HCT116 (cell line): ENCODE measurements around the gene HBA2. TPM values are rescaled to one million over a fixed set of nuclear protein-coding genes. Genes with fewer than 3 reads are reported as not detected.

Experiments
- ATAC-seq: fragments of 200-7000 bp; cut with Tn5 transposase; 2 replicates; pipeline ENCODE4 v1.9.1; 2020; ENCODE audit warnings: mild to moderate bottlenecking, moderate library complexity
- BruUV-seq: library from RNA; stranded (reverse); fragments of 400-500 nt; replicated peaks from 2 replicates; lab custom pipeline; 2021; lab: Mats Ljungman, UMichigan
- CTCF ChIA-PET: fragments of 300-600 bp; sonication (Branson Sonifier 250); formaldehyde crosslinking; loops from one replicate; lab custom pipeline; 2021; ENCODE audit warnings: antibody characterized with exemption; lab: Charles Lee
- POLR2A ChIA-PET: fragments of 300-600, 350-600 bp; sonication (Branson Sonifier 250); formaldehyde crosslinking; loops from one replicate; lab custom pipeline; 2021; ENCODE audit warnings: antibody characterized with exemption; lab: Charles Lee
- RAD21 ChIA-PET, 2 experiments: fragments of 300-600 bp; sonication (Branson Sonifier 250); formaldehyde crosslinking; loops; one replicate each; lab custom pipeline; 2023; ENCODE audit warnings: low total read pairs in 2 of 2; ENCODE audit not compliant: uncharacterized antibody in 2 of 2, unreplicated experiment in 2 of 2, low non-redundant PET in 1 of 2; lab: Charles Lee
- DNase-seq: peaks from one replicate; pipeline ENCODE4 v3.0.0-alpha.2; 2010; ENCODE audit warnings: low read depth, low spot score
- H2AFZ ChIP-seq: fragments of 200-600 bp; shearing (Covaris generic), sonication (generic); 2 replicates; pipeline ENCODE4 v1.6.1; 2017; ENCODE audit warnings: low read depth, mixed run types, mixed read lengths, antibody characterized with exemption, low read length; ENCODE audit not compliant: poor library complexity, severe bottlenecking
- H3K27ac ChIP-seq: 2 replicates; pipeline ENCODE4 v1.5.1; 2012; ENCODE audit warnings: low read depth, low read length
- H3K27me3 ChIP-seq: fragments of 200-600 bp; sonication (generic); 2 replicates; pipeline ENCODE4 v1.6.1; 2016; ENCODE audit warnings: mixed run types, low read length, mixed read lengths; ENCODE audit not compliant: insufficient read depth
- H3K36me3 ChIP-seq, 2 experiments: fragments of 200-500 bp in 1 of 2; fragments of 200-600 bp in 1 of 2; sonication (Bioruptor generic) in 1 of 2; sonication (generic) in 1 of 2; 2 replicates each; pipeline versions ENCODE4 v1.5.1 to v1.6.1; 2014 to 2016; ENCODE audit warnings: low read length in 2 of 2, inconsistent platforms in 1 of 2, mixed read lengths in 1 of 2, mixed run types in 1 of 2; ENCODE audit not compliant: insufficient read depth in 2 of 2, control insufficient read depth in 1 of 2
- H3K4me1 ChIP-seq, 2 experiments: fragments of 200-600 bp in 1 of 2; sonication (generic) in 1 of 2; 2 replicates each; pipeline versions ENCODE4 v1.5.1 to v1.6.1; 2012 to 2017; ENCODE audit warnings: low read length in 2 of 2, inconsistent platforms in 1 of 2, mild to moderate bottlenecking in 1 of 2, mixed read lengths in 1 of 2, mixed run types in 1 of 2, moderate library complexity in 1 of 2; ENCODE audit not compliant: insufficient read depth in 2 of 2, control insufficient read depth in 1 of 2
- H3K4me2 ChIP-seq: fragments of 200-600 bp; sonication (generic); 2 replicates; pipeline ENCODE4 v1.6.1; 2017; ENCODE audit warnings: mixed run types, low read length, mixed read lengths
- H3K4me3 ChIP-seq, 2 experiments: fragments of 200-600 bp in 1 of 2; sonication (generic) in 1 of 2; replicated peaks in 1 of 2; 2 replicates each; pipeline ENCODE4 v1.5.1; 2011 to 2016; ENCODE audit warnings: low read length in 2 of 2, control low read depth in 1 of 2, low read depth in 1 of 2, mild to moderate bottlenecking in 1 of 2, mixed read lengths in 1 of 2, mixed run types in 1 of 2
- H3K79me2 ChIP-seq: fragments of 200-600 bp; sonication (generic); 2 replicates; pipeline ENCODE4 v1.6.1; 2017; ENCODE audit warnings: mild to moderate bottlenecking, mixed run types, low read length, moderate library complexity, mixed read lengths; ENCODE audit not compliant: insufficient read depth
- H3K9ac ChIP-seq: fragments of 200-600 bp; sonication (generic); 2 replicates; pipeline ENCODE4 v1.6.1; 2016; ENCODE audit warnings: low read length, mixed read lengths
- H3K9me2 ChIP-seq: fragments of 200-600 bp; sonication (generic), shearing (Covaris generic); 2 replicates; pipeline ENCODE4 v1.6.1; 2017; ENCODE audit warnings: mixed run types, mild to moderate bottlenecking, moderate library complexity; ENCODE audit not compliant: insufficient read depth
- H3K9me3 ChIP-seq, 2 experiments: fragments of 200-500 bp in 1 of 2; fragments of 200-600 bp in 1 of 2; sonication (Bioruptor generic) in 1 of 2; sonication (generic) in 1 of 2; 2 replicates each; pipeline ENCODE4 v1.6.1; 2014 to 2017; ENCODE audit warnings: low read length in 2 of 2, mixed read lengths in 2 of 2, inconsistent platforms in 1 of 2, low read depth in 1 of 2, mild to moderate bottlenecking in 1 of 2, mixed run types in 1 of 2, moderate library complexity in 1 of 2; ENCODE audit not compliant: control insufficient read depth in 1 of 2, insufficient read depth in 1 of 2
- H4K20me1 ChIP-seq: fragments of 200-600 bp; sonication (generic), shearing (Covaris generic); 2 replicates; pipeline ENCODE4 v1.6.1; 2017; ENCODE audit warnings: mixed run types, mild to moderate bottlenecking, moderate library complexity; ENCODE audit not compliant: insufficient read depth
- ATF3 ChIP-seq: IDR thresholded peaks from 2 replicates; pipeline ENCODE4 v1.6.1; 2012
- CBX3 ChIP-seq: IDR thresholded peaks from 2 replicates; pipeline ENCODE4 v1.6.1; 2012; ENCODE audit warnings: low read depth
- CEBPB ChIP-seq: IDR thresholded peaks from 2 replicates; pipeline ENCODE4 v1.6.1; 2012; ENCODE audit warnings: low read depth
- CTCF ChIP-seq, 3 experiments: fragments of 200-600 bp in 1 of 3; sonication (generic) in 1 of 3; IDR thresholded peaks in 2 of 3; conservative IDR thresholded peaks in 1 of 3; 2 replicates each; pipeline ENCODE4 v1.5.1; 2012 to 2017; ENCODE audit warnings: low read depth in 2 of 3, low read length in 2 of 3, antibody characterized with exemption in 1 of 3, borderline replicate concordance in 1 of 3, control low read depth in 1 of 3, mild to moderate bottlenecking in 1 of 3, mixed read lengths in 1 of 3, mixed run types in 1 of 3, moderate library complexity in 1 of 3; ENCODE audit not compliant: insufficient read depth in 1 of 3
- EGR1 ChIP-seq: IDR thresholded peaks from 2 replicates; pipeline ENCODE4 v1.6.1; 2012; ENCODE audit warnings: low read depth
- EZH2 ChIP-seq: fragments of 200-600 bp; sonication (generic); IDR thresholded peaks from 2 replicates; pipeline ENCODE4 v1.6.1; 2017; ENCODE audit warnings: antibody characterized with exemption, mixed run types
- JUND ChIP-seq: IDR thresholded peaks from 2 replicates; pipeline ENCODE4 v1.6.1; 2012
- MAX ChIP-seq: IDR thresholded peaks from 2 replicates; pipeline ENCODE4 v1.6.1; 2012
- POLR2A ChIP-seq: IDR thresholded peaks from 2 replicates; pipeline ENCODE4 v1.7.0; 2011; ENCODE audit warnings: borderline replicate concordance; ENCODE audit not compliant: insufficient read depth, insufficient read length; ENCODE audit errors: extremely low read depth
- POLR2AphosphoS5 ChIP-seq: IDR thresholded peaks from 2 replicates; pipeline ENCODE4 v1.6.1; 2011; ENCODE audit warnings: mild to moderate bottlenecking, low read depth, low read length, moderate library complexity
- RAD21 ChIP-seq: IDR thresholded peaks from 2 replicates; pipeline ENCODE4 v1.6.1; 2012; ENCODE audit warnings: low read depth, mild to moderate bottlenecking
- REST ChIP-seq: IDR thresholded peaks from 2 replicates; pipeline ENCODE4 v1.6.1; 2012; ENCODE audit warnings: low read depth
- SIN3A ChIP-seq: IDR thresholded peaks from 2 replicates; pipeline ENCODE4 v1.6.1; 2012; ENCODE audit warnings: low read depth
- SP1 ChIP-seq: IDR thresholded peaks from 2 replicates; pipeline ENCODE4 v1.6.1; 2012; ENCODE audit warnings: low read depth
- TCF7L2 ChIP-seq: IDR thresholded peaks from 2 replicates; pipeline ENCODE4 v1.7.0; 2011; ENCODE audit warnings: borderline replicate concordance, inconsistent platforms; ENCODE audit not compliant: insufficient read depth, insufficient read length; ENCODE audit errors: extremely low read depth
- ZBTB33 ChIP-seq: IDR thresholded peaks from 2 replicates; pipeline ENCODE4 v1.6.1; 2011; ENCODE audit warnings: mild to moderate bottlenecking, low read length, moderate library complexity; ENCODE audit not compliant: insufficient replicate concordance; ENCODE audit errors: extremely low read depth
- ZFX ChIP-seq: fragments of 450-650 bp; IDR thresholded peaks from 2 replicates; pipeline ENCODE4 v1.6.1; 2017
- intact Hi-C: fragments of 100-400 bp; cut with micrococcal nuclease; formaldehyde crosslinking; loops from 2 replicates; pipeline ENCODE4 v1.10.0; 2022
- total RNA-seq: library from RNA; stranded (reverse); gene quantifications from one replicate; pipeline ENCODE4 v1.2.1, GENCODE V29; 2021; ENCODE audit not compliant: unreplicated experiment

Gene HBA2
- total RNA-seq, 1 experiment from 2014 or later: 3.0 TPM

GRCh38 chr16:169014-169413 is 3.7 kb upstream of the HBA2 start:
- H2AFZ ChIP-seq: no peak overlapping the region
- ChIA-PET RAD21 (interaction anchor here in 1 of 2 experiments (0.7 kb wide), 1 partner anchor 184 kb away, joined by 4 read pairs; the partner anchor contains the start of gene AXIN1), CTCF (no interaction called here), POLR2A (no interaction called here)
- no peak overlapping the region for H3K4me3 ChIP-seq
- H3K27ac ChIP-seq: no peak overlapping the region
- ATAC-seq (no peak), DNase-seq (no peak)
- no peaks in the 10 kb centered on the region for H3K79me2 ChIP-seq
- no peaks in the 10 kb centered on the region for H3K9me3 ChIP-seq
- H3K9me2 ChIP-seq: no peaks in the 10 kb centered on the region
- intact Hi-C loops: no loop called here
- no peaks in the 10 kb centered on the region for H3K36me3 ChIP-seq
- no peak overlapping the region for H3K4me2 ChIP-seq
- H3K27me3 ChIP-seq: no peaks in the 10 kb centered on the region
- BruUV-seq: no TSS peak
- peaks cover 0 to 14% of the 10 kb centered on the region in 2 experiments; a peak in 2 of 4 replicates for H3K4me1 ChIP-seq
- TF ChIP-seq ATF3 (no peak), CBX3 (no peak), MAX (no peak), CEBPB (no peak), REST (no peak), POLR2AphosphoS5 (no peak), ZBTB33 (no peak), CTCF (IDR thresholded peaks at IDR 0.05 in 2 of 3, conservative IDR thresholded peaks at IDR 0.05 in 1 of 3; ENCODE audit: borderline replicate concordance in 1 of 3, insufficient read depth in 1 of 3, low read depth in 2 of 3, low read length in 2 of 3) (no peak), EGR1 (no peak), POLR2A (no peak), EZH2 (no peak), SIN3A (no peak), JUND (no peak), TCF7L2 (no peak), SP1 (no peak), ZFX (no peak), RAD21 (no peak)
- no peaks in the 10 kb centered on the region for H4K20me1 ChIP-seq
- H3K9ac ChIP-seq: no peak overlapping the region
